GM19238 (cell line): ENCODE measurements around the gene HOXA1.

ENCODE experiments used
- DNase-seq: peaks from one replicate; pipeline ENCODE4 v3.0.0; 2011; ENCODE audit warnings: low spot score; ENCODE audit not compliant: insufficient read length

The HOXA1 gene

DNA sequence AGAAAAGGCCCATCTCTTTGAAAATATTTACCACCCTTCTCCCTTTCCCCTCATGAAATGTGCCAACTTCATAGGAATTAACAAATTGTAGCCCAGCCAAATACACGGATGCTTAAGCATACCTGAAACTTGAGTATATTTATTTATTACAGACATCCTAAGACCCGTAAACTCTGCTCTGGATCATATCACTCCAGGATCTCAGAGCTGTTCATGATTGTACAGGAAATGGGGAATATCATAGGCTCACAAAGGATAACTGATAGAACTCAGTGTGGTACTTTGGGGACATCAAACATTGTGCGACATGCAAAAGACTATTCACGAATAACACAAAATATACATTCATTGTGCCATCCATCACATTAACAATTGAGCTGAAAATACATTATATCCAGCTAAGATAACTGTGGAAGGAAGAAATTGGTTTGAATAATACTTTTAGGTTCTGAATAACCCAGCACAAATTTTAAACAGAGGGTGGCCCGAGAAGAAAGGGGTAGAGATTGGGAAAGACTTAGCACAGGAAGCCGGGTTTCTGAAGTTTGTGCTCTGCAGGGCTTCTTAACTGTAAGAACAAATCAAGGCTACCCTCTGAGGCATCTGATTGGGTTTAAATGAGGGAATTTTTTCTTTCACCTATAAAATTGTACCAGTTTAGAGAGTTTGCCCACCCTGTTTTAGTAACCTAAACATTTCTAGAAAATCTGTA lies 2.5 kb downstream of the HOXA1 start:
- DNase-seq: no peak

DNA sequence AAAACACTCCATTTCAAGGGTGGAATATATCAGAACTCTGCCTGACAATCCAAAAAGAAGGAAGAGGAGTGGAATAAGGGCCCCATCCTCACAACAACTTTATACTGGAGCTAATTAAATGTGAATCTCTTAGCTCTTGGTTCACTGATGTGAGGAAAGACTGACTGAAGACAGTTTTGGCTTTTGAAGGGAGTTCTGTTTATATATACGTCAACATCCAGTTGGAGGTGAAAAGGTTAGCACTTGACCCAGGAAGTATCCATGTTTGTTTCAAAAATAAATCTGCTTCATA lies 3.0 kb downstream of the HOXA1 start:
- no peak for DNase-seq

DNA sequence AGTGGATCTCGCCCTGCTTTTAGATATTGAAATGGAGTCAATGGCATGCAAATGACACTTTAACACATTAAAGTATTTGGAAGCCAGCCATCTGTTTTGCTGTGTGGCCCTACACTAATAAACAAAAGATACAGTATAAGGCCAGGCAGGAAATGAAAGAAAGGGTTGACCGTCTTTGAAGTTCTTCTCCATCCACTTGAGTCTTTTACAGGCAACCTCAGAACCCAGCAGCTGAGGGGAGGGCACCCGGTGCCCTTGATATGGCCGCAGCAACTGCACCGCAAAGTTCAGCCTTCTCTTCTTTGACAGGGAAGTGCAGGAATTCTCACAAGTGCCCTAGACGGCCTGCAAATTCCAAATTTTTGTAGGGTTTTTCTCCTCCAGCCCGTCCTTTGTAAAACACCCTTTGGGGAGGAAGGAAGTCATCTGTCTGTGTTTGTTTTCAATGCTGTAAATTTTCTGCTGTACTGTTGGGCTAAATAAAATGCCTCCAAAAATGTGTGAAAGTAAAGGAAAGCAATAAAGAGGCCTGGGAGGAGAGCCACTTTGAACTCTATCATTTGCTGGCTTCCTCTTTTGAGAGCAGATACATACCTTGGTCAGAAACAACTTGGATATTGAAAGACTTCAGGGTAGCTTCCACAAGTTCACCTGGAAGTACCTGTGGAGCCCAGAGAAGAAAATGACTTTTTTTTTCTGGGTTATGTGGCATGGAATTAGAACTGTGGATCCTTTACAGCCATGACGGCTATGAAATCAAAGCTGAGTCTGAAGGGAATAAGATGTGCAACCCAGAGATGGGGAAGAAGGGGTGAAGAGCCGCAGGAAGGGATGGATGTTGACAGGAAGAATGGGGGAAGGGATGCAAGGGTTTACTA lies 3.6 kb downstream of the HOXA1 start:
- no peak for DNase-seq

DNA sequence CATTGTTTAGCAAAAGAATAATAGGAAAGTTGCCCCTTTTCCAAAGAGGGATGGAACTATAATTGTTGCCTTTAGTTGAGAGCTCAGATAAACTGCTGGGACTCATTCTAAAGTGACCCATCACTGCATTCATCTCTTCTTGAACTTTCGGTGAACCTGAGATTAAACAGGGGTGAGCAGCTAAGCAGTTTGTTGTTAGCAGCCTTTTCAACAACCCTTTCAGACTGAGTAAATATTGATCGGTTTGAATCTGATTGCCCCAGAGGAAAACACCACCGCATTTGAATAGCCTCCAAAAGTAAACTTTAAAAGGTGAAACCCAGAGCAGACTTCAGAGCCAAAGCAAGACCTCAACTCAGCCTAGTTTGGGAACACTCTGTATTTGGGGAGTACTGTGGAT lies 4.7 kb downstream of the HOXA1 start:
- DNase-seq: no peak

DNA sequence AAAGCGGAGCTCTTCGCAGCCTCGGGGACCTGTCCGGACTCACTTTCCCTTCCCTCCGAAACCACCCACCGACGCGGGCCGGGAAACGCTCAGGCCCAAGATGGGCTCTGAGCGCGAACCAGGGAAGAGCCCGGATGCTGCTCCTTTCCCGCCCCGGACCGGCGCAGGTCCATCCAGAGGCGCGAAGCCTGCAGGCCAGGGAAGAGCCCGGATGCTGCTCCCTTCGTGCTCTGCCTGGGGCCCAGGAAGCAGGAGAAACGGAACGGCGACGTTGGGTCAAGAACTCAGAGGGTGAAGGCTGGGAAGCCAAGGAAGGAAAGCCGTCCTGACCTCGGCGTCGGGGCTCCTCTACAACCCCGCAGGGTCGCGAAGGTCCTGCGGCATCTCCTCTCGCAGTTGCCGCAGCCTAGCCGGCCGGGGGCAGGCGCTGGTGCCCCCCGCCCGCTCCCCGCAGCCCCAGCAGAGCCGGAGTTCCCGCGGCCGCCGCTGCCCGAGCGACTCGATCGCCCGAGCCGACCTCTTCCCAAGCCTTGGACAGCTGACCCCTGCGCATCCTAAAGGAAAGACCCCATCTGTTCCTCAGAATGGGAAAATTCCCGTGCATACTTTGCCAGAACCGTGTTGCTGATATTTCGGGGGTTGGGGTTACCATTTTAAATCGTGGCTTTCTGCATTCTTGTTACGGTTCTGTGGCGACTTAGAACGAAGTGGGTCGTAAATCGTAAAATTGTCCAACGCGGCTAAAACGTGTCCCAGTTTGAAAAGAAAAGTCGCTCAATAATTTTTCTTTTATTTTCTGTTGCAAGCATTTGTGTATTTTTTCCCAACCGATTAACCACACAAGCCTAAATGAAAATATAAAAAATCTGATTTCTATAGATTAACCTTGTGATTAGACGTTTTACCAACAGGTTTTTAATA lies 7.5 kb downstream of the HOXA1 start:
- DNase-seq: no peak

DNA sequence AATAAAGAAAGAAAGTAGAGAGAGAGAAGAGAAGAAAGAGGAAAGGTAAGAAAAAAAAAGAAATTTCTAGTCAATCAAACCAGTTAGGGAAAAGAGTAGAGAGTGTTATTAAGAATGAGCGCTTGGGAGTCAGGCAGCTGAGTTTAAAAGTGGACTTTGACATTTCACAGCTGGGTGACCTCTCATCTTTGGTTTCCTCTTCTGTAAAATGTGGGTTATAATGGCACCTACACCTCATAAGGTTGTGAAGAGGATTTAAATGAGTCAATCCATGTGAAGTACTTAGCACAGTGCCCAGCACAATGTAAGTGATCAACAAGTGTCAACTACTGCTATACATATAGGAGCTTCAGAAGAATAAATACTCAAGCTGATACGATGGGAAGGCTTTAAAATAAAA lies 12.2 kb downstream of the HOXA1 start:
- DNase-seq: no peak

DNA sequence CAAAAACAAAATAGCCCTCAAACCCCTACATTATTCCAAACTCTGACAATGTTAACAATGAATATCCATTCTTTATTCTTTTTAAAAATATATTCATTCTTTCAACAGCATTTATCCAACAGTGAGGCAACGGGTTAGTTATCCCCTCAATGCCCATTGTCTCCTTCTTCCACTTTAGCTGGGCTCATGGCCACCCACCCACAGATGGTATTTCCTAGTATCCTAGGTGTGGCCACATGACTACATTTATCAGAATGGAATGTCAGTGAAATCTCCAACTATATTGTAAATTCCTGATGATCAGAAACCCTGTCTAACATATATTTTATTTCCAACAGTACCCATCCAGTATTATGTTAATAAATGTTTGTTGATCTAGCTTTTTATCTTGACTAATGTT lies 13.6 kb downstream of the HOXA1 start:
- DNase-seq: no peak

DNA sequence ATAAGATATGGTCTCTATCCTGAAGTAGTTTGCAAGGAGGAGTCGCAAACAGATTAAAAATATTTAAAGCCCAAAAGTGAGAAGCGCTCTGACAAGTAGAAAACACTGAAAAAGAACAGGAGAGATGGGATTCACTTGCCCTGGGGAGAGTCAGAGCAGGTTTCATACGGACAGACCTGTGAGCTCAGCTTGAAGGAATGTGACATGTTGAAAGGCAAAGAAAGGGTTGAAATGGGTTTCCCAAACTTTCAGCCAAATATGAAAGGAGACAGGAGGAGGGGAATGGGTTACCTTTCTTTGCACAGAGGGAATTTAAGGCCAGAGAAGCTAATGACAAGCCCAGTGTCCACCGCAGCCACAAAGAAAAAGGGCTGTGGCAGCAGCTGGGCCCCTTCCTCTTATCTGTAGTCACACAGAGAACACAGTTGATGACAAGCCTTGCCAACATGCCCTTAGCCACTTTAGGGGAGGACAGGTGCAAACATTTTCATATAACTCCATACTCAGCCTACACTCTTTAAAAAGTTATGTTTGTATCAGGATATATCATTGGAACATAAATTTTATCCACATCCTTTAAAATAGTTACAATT lies 14.9 kb downstream of the HOXA1 start:
- no peak for DNase-seq

DNA sequence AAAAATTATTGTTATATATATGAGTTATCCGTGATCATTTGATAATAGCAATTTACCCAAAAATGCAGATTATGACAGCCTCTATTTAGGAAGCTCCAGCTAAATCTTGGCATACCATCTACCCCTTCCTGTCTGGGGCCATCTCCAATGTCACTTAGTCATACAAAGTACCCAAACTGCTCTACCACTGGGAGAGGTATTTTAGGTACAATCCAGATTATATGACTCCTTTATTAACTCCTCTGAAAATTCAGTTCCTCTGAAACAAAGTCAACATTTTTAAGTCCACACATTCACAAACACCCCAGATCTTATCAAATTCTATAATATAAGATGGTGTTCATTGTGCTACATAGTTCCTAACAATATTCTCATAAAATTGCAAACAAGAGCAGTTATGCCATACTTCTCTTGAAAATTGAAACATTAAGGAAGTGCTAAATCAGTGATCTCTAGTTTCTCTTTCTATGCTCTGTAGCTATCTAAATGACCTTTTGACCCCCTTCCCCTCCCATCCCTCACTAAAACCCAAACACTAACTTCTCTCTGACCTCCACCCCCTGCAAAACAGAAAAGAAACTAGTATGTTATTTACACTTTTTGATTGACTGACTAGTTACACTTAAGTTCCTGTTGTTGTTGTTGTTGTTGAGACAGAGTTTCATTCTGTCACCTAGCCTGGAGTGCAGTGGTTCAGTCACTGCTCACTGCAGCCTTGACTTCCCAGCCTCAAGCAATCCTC lies 16.4 kb downstream of the HOXA1 start:
- DNase-seq: no peak

DNA sequence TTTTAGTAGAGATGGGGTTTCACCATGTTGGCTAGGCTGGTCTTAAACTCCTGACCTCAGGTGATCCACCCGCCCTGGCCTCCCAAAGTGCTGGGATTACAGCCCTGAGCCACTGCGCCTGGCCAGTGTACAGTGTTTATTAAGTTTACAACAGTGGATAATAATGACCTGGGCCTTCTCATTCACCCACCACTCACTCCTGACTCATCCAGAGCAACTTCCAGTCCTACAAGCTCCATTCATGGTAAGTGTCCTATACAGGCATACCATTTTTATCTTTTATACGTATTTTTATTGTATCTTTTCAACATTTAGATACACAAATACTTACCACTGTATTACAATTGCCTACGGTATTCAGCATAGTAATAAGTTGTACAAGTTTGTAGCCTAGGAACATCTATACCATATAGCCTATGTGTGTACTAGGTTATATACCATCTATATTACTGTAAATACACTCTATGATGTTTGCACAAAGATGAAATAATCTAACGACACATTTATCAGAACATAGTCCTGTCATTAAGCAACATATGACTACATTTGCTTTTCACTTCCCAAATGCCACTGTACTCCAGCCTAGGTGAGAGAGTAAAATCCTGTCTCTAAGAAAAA lies 17.1 kb downstream of the HOXA1 start:
- DNase-seq: no peak

DNA sequence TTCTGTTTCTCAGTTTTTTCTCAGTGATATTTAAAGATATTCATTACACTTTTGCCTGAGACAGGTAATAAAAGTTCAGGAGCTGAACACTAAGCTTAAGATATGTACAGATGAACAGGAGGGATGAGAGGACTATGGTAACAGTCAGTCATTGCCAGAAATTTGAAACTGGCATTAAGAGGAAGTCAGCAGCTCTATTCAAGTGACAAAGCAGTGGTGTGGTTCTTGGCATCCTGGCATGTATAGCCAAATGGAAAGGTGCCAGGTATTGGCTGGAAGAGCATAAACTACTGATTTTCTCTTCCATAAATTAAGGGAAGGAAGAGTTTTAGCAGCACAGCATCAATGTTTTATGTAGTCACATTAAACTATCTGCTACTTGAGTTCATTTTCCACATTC lies 22.7 kb downstream of the HOXA1 start:
- DNase-seq: no peak

DNA sequence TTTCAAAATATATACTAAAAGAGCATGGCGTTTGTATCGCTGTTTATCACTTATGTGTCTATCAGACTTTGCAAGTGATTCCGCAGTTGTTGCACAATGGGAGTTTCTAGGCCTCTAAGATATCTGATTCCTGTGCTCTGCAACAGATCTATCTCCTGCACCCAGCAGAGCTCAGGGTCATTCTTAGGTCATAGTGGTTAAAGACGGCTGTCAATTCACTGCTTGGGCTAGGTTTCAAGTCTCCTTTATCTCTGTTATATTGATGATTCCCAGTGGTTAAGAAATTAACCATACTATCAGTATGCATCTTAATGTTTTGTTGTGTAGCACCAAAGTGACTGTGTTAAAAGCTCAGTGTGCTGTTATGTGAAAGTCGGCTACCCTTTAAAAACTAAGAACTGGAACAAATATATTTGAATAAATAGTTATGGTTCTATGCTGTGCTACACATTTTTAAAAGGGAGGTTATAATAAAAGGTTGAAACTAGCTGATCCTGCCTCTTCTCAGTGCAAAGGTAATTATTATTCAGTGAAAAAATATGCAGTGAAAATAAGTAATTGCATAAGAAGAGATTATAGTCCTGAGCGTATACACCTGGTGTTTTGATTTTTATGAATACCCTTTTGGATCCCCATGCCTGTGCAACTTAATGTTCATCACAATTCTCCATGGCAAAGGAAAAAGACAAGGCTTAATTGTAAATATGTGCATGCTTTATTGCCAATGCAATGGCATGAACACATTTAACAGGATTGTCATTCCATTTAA lies 24.0 kb downstream of the HOXA1 start:
- no peak for DNase-seq

DNA sequence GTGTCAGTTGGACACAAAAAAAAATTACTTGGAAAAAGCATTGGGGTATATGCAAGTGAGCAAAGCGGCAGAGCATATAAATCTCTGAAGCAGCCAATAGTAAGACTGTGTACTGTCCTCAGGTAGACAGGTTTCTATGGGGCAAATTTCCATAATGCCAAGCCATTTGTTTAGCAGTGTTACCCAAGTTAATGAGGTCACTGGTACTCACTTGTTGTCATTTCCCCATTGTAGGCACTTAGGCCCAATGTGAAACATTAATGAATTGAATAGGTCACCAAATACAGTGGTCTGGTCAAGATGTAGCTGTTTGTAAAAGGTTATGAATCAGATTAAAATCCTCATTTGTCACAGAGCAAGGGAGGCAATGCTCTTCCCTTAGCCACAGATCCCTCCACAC lies 27.5 kb downstream of the HOXA1 start:
- DNase-seq: no peak

DNA sequence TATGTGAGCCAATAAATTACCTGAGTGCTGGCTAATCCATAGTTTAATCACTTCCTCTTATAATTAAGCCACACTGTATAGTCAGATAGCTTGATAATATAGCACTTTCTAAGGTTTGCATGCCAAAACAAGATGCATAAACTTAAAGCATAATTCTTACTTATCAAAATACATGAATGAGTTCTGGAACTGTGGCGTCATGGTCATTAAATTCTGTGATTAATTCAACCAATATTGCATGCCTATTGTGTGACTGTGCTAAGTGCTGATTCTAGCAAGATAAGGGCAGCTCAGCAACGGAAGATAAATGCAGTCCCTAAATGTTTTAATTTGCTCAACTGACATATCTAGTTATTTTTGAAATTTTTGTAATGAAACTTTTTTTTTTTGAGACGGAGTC lies 29.7 kb downstream of the HOXA1 start:
- no peak for DNase-seq

DNA sequence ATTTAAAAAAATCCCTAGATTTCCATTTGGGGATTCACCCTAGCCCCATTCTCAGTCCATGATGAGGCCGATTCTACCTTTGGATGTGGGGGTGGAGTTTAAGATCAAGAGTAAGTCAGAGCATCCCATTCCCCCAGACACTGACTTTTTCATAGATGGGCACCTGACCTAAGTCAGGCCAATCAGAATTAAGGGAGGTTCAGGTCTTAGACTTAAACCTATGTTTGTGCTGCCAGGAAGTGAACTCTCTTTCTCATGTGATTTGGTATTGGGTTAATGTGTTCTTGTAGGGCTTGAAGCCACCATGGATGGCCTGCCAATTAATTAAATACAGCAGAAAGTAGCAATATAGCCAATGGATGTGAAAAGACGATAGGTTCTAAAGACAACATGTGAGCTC lies 30.1 kb downstream of the HOXA1 start:
- no peak for DNase-seq

DNA sequence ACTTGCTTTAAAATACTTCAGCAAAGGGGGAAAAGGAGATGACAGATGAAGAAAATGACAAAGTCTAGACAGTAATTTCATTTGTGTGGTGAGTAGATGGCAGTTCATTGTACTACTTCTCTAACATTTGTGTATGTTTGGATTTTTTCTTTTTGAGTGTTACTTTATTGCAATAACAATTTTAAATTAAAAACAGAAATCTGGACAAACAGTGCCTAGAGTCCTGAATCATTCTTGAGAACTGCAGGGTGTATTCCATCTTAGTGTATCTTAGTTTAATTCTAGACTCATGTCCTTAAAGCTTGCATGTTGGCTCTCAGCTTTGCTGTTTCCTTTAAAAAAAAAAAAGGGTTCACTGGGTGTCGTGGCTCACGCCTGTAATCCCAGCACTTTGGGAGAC lies 31.1 kb downstream of the HOXA1 start:
- no peak for DNase-seq

DNA sequence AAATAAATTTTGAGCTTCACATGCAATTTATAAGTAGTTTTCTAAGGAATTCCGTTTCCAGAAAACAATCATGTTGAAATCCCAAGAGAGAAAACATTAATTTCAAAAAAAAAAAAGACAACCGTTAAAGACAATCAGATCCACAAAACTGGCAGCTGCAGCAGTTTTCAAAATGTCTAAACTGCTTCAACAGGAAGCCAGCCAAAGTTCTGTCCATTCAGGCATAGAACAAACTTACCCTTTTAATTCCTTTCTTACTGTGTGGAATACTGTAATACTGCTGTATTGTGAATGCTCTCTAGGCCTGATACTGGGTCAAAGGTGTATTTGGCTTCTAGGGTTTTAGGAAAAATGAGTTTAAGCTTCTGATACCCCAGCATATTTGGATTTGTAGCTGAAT lies 31.6 kb downstream of the HOXA1 start:
- no peak for DNase-seq

DNA sequence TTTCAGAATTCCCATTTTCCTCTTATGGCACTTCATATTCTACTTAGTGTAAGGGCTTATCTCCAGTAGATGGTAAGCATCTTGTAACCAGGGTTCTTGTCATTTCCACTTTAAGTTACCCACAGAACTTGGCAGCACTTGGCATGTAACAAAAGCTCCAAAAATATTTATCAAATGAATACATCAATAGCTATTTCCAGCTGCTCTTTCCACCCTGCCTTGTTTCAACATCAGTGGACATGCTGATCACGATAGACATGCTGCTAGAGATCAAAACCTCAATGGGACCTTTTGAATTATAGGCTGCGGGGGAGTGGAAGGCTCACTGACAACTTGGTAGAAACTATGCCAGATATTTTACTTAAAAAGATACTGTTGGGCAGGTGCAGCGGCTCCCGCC lies 32.9 kb downstream of the HOXA1 start:
- DNase-seq: no peak

DNA sequence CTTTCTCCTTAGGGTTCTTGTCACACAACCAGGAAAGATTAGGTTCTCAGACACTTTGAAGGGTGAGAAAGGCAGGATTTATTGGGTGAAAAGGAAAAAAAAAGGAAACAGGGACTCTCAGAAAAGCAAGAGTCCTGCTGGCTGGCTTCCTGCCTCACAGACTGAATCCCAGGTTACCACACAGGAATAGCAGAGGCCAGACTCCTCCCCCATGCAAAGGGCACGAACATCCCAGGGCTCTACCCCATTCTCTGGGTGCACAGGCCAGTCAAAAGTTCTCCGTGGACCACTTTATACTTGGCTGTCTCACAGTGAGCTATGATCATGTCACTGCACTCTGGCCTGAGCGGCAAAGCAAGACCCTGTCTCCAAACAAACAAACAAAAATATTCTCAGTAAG lies 42.6 kb downstream of the HOXA1 start:
- DNase-seq: no peak

DNA sequence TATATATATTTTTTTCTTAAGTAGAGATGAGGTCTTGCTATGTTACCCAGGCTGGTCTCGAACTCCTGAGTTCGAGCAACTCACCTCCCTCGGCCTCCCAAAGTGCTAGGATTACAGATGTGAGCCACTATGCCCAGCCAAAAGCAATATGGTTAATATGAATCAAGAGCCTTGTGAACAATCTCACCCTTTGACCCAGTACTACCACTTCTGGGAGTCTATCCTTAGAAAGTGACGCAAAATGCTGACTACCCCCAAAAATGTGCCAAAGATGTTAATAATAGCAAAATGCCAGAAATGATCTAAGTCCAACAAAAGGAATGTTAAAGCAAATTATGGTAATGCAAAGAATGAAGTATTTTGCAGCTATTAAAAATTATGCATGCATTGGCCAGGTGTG lies 44.3 kb downstream of the HOXA1 start:
- DNase-seq: no peak
